ENCODE data around the gene CTIF.

The CTIF gene

GRCh38 chr18:48894799-48895346 lies 356.0 kb downstream of the CTIF start:
- no peak for DNase-seq

DNA sequence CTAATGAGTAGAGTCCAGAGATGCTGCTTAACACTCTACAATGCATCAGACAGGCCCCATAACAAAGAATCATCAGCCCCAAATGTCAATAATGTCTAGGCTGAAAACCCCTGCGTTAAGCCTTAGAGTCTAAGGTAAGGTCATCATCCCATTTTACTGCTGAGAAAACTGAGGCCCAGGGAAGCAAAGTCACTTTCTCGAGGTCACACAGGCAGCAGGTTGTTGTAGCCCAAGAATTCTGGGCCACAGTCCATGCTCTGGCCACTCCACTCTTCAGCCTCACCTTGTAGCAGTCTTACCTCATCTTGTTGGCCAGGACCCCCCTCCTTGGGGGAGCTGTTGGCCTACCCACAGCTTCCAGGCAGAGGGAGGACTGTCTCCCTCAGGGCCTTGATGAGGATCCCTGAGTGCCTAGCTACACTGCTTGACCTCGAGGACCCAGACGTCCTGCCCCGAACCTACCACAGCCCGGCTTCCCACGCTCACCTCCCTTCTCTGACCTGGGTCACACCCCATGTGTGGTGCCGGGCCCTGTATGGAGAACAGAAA lies 357.6 kb downstream of the CTIF start:
- DNase-seq = no peak

- no peak for DNase-seq
Measured at GRCh38 chr18:48896875-48897511, 358.2 kb downstream of the CTIF start.

- no peak for DNase-seq
Measured at GRCh38 chr18:48897531-48897930, 358.7 kb downstream of the CTIF start.

- DNase-seq = no peak
Measured at GRCh38 chr18:48898521-48898920, 359.7 kb downstream of the CTIF start.

DNA sequence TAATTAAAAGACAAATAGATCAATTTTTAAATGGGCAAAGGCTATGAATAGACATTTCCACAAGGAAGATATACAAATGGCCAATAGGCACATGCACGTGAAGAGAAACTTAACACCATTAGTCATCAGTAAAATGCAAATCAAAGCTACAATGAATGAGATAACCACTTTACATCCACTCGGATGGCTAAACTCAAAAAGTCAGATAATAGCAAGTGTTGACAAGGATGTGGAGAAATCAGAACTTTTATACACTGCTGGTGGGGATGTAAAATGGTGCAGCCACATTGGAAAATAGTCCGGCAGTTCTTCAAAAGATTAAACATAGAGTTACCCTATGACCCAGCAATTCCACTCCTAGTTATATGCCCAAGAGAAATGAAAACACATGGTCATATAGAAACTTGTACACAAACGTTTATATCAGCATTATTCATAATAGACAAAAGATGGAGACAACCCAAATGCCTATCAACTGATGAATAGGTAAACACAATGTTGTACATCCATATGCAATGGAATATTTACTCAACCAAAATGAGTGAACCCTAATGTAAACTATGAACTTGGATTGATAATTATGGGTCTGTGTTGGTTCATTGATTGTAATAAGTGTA lies 360.8 kb downstream of the CTIF start:
- no peak for DNase-seq

DNA sequence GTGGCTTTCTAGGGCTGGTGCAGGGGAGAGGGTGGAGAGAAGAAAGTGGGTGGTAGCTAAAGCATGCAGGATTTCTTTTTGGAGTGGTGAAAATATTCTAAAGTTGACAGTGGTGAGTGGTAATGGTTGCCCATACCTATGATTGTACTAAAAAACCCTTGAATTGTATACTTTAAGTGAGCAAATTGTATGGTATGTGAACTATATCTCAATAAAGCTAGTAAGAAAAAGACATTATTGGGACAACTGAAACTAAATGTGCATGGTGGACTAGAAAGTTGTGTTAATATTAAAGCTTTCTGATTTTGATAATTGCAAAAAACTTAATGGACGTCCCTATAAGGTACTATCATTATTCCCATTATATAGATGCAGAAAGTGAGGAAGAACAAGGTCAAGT lies 361.6 kb downstream of the CTIF start:
- DNase-seq = no peak

DNA sequence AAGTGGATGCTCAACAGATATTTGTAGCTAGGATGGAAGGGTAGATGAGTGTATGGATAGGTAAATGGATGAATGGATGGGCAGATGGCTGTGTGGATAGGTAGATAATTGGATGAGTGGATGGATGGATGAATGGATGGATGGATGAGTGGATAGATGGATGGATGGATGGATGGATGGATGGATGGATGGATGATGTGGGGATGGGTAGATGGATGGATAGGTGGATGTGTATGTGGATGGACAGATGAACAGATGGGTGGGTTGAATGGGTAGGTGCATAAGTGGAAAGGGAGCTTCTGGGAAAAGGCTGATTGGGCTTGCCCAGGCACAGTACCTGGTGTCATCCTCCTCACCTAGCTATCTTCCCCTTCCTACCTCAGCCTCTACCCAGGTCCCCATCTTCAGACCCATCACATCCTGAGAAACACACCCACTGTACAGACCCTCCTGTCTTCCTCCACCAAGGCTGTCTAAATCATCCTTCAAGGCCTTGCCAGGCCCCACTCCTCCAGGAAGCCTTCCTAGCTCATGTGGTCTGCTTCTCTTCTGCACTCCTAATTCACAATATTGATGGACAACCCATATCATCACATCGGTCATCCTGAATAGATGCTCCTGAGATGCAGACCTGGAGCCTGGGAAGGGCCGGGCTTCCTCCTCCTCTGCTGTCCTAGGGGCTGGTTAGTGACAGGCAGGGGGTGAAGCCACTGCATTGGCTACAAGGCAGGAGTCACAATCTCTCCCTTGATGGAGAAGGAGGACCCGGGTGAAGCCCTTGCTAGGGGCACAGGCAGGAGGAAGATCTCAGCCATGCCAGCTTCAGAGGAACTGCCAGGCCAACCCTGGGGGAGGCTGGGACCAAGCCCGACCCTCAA lies 362.6 kb downstream of the CTIF start:
- DNase-seq = no peak

GRCh38 chr18:48902023-48902855 lies 363.4 kb downstream of the CTIF start:
- DNase-seq = no peak

GRCh38 chr18:48902856-48903601 lies 364.2 kb downstream of the CTIF start:
- DNase-seq = no peak

- no peak for DNase-seq
Measured at GRCh38 chr18:48904091-48904490, 365.3 kb downstream of the CTIF start.

DNA sequence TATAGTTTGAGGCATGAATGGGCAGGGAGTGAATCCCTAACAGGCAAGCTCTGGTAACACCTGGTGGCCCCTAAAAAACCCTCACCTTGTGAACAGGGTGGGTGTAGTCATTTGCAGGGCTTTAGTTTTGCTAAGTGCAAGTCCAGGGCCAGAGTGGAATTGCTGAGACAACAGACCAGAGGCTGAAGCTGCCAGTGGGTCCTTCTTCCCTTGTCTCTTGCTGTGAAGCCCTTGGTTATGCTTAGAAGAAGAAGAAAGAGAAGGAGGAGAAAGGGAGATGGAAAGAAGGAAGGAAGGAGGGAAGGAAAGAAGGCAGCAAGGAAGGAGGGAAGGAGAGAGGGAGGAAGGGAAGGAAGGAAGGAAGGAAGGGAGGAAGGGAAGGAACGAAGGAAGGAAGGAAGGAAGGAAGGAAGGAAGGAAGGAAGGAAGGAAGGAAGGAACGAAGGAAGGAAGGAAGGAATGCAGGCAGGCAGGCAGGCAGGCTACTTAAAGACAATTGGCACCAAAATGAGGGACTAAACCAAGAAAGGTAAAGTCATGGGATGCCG lies 366.1 kb downstream of the CTIF start:
- DNase-seq = no peak

DNA sequence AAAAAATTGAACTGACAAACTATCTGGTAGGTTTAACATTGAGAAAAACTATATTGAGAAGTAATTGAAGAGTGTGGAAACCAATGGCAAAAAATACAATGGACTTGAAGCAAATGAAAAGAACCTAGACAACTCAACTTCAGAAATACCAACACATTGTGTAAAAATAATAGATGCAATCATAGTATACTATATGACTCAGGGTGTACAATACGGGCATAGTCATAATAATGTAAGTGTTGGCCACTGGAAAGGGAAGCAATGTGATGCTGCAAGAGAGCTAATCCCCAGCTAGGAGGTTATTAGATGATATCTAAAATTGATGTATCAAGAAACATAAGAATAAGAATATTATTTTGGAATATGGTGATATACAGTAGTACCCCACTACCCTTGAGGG lies 366.7 kb downstream of the CTIF start:
- DNase-seq = no peak

DNA sequence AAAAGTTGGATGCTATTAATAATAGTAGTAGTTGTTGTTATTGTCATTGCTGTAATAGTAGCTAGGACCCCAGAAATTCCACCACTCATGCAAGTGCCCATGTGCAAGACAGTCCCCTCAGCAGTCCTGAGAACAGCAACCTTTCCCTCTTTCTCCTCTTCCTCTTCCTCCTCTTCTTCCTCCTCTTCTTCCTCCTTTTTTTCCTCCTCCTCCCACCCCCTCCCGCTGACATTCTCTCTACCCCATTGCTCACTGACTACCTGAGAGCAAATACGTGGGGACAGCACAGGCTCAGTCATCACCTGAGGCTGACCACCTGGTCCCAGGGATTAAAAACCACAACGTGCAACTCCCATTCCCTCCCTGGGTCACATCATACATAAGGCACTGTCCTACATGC lies 370.1 kb downstream of the CTIF start:
- DNase-seq = no peak

- DNase-seq = no peak
Measured at GRCh38 chr18:48909721-48910120, 370.9 kb downstream of the CTIF start.

- no peak for DNase-seq
Measured at GRCh38 chr18:48910972-48911545, 372.2 kb downstream of the CTIF start.

Measured in NCI-H526 treated with DMSO at 0.1 percent for 48 hours (cell line).